WTC11 (cell line): Measurements from ENCODE around the gene ALKBH1. TPM values are rescaled to one million over a fixed set of nuclear protein-coding genes. Genes with fewer than 3 reads are reported as not detected.

ENCODE experiments used
- ATAC-seq: fragments of 200-7000 bp; cut with Tn5 transposase; 2 replicates; pipeline ENCODE4 v1.10.0; 2021; ENCODE audit warnings: mild to moderate bottlenecking, moderate library complexity
- CTCF ChIA-PET: fragments of 300-600 bp; sonication (Branson Sonifier 250); formaldehyde crosslinking; loops from one replicate; lab custom pipeline; 2021; ENCODE audit warnings: antibody characterized with exemption; lab: Charles Lee
- POLR2A ChIA-PET: fragments of 350-600 bp; sonication (Branson Sonifier 250); formaldehyde crosslinking; loops from one replicate; lab custom pipeline; 2021; ENCODE audit warnings: antibody characterized with exemption; lab: Charles Lee
- DNase-seq: peaks from one replicate; pipeline ENCODE4 v3.0.0; 2021; ENCODE audit warnings: low spot score
- H3K27ac Mint-ChIP-seq: 2 replicates; pipeline ENCODE4 v1.8.0; 2021; ENCODE audit warnings: mixed read lengths
- H3K27me3 Mint-ChIP-seq: 2 replicates; pipeline ENCODE4 v1.8.0; 2021; ENCODE audit warnings: low read depth, mild to moderate bottlenecking, moderate library complexity, mixed read lengths
- H3K36me3 Mint-ChIP-seq: 2 replicates; pipeline ENCODE4 v1.8.0; 2021; ENCODE audit warnings: mixed read lengths
- H3K4me1 Mint-ChIP-seq: 2 replicates; pipeline ENCODE4 v1.8.0; 2022; ENCODE audit warnings: mixed read lengths
- H3K4me3 Mint-ChIP-seq: 2 replicates; pipeline ENCODE4 v1.8.0; 2021; ENCODE audit warnings: mild to moderate bottlenecking, moderate library complexity, mixed read lengths
- H3K9me3 Mint-ChIP-seq: 2 replicates; pipeline ENCODE4 v1.8.0; 2021; ENCODE audit warnings: mixed read lengths
- E2F5 ChIP-seq: sonication (generic); formaldehyde crosslinking; IDR thresholded peaks from 2 replicates; pipeline ENCODE4 v1.8.1; 2022; ENCODE audit warnings: mild to moderate bottlenecking, moderate library complexity, missing genetic modification reagents
- EMX1 ChIP-seq: fragments of 250-450 bp; sonication (Bioruptor Pico); IDR thresholded peaks from 2 replicates; pipeline ENCODE4 v1.8.0; 2021; ENCODE audit warnings: mild to moderate bottlenecking
- ESRRA ChIP-seq: sonication (generic); formaldehyde crosslinking; IDR thresholded peaks from 2 replicates; pipeline ENCODE4 v1.8.1; 2022; ENCODE audit warnings: mild to moderate bottlenecking, missing genetic modification reagents, borderline replicate concordance
- GRHL2 ChIP-seq: fragments of 250-450 bp; sonication (Bioruptor Pico); IDR thresholded peaks from 2 replicates; pipeline ENCODE4 v1.8.0; 2022; ENCODE audit warnings: mild to moderate bottlenecking, moderate library complexity; ENCODE audit not compliant: insufficient replicate concordance, severe bottlenecking
- HMGXB4 ChIP-seq: sonication (generic); formaldehyde crosslinking; IDR thresholded peaks from 2 replicates; pipeline ENCODE4 v1.8.1; 2023; ENCODE audit warnings: mild to moderate bottlenecking, moderate library complexity, missing genetic modification reagents
- JAZF1 ChIP-seq: fragments of 250-450 bp; sonication (Bioruptor Pico); IDR thresholded peaks from 2 replicates; pipeline ENCODE4 v1.9.0; 2021; ENCODE audit warnings: moderate library complexity, mild to moderate bottlenecking, inconsistent platforms
- NFATC4 ChIP-seq: fragments of 250-450 bp; sonication (Bioruptor Pico); IDR thresholded peaks from 2 replicates; pipeline ENCODE4 v1.9.0; 2021; ENCODE audit warnings: mild to moderate bottlenecking
- PREB ChIP-seq: sonication (generic); formaldehyde crosslinking; IDR thresholded peaks from 2 replicates; pipeline ENCODE4 v1.8.1; 2022; ENCODE audit warnings: mild to moderate bottlenecking, missing genetic modification reagents, moderate library complexity, borderline replicate concordance
- RELA ChIP-seq: sonication (generic); formaldehyde crosslinking; IDR thresholded peaks from 2 replicates; pipeline ENCODE4 v1.8.1; 2022; ENCODE audit warnings: missing genetic modification reagents, mild to moderate bottlenecking, borderline replicate concordance
- STAT6 ChIP-seq: sonication (generic); formaldehyde crosslinking; conservative IDR thresholded peaks from 2 replicates; pipeline ENCODE4 v1.8.1; 2023; ENCODE audit warnings: mild to moderate bottlenecking, low read depth, missing genetic modification reagents, moderate library complexity
- ZNF232 ChIP-seq: sonication (generic); formaldehyde crosslinking; IDR thresholded peaks from 2 replicates; pipeline ENCODE4 v1.8.0; 2022; ENCODE audit warnings: mild to moderate bottlenecking, missing genetic modification reagents
- ZNF317 ChIP-seq: sonication (generic); formaldehyde crosslinking; IDR thresholded peaks from 2 replicates; pipeline ENCODE4 v1.8.1; 2023; ENCODE audit warnings: low read depth, mild to moderate bottlenecking, moderate library complexity, missing genetic modification reagents, borderline replicate concordance
- ZNF396 ChIP-seq: fragments of 250-450 bp; sonication (Bioruptor Pico); IDR thresholded peaks from 2 replicates; pipeline ENCODE4 v1.8.0; 2021; ENCODE audit warnings: mild to moderate bottlenecking, moderate library complexity, borderline replicate concordance
- ZNF532 ChIP-seq: fragments of 250-450 bp; sonication (Bioruptor Pico); IDR thresholded peaks from 2 replicates; pipeline ENCODE4 v1.9.0; 2021; ENCODE audit warnings: mild to moderate bottlenecking, borderline replicate concordance
- total RNA-seq: library from RNA; stranded (reverse); gene quantifications from 3 replicates; pipeline ENCODE4 v1.2.3, GENCODE V29; 2021
- TF ChIP-seq, protein P1 (sequence below): fragments of 250-450 bp; sonication (Bioruptor Pico); IDR thresholded peaks from 2 replicates; pipeline ENCODE4 v1.9.0; 2021; ENCODE audit warnings: moderate library complexity, mild to moderate bottlenecking, inconsistent platforms, borderline replicate concordance
- TF ChIP-seq, protein P2 (sequence below): fragments of 250-450 bp; sonication (Bioruptor Pico); IDR thresholded peaks from 2 replicates; pipeline ENCODE4 v2.1.2; 2022; ENCODE audit warnings: mild to moderate bottlenecking, moderate library complexity

Gene ALKBH1
- total RNA-seq, 1 experiment from 2014 or later = 18.8 TPM

DNA sequence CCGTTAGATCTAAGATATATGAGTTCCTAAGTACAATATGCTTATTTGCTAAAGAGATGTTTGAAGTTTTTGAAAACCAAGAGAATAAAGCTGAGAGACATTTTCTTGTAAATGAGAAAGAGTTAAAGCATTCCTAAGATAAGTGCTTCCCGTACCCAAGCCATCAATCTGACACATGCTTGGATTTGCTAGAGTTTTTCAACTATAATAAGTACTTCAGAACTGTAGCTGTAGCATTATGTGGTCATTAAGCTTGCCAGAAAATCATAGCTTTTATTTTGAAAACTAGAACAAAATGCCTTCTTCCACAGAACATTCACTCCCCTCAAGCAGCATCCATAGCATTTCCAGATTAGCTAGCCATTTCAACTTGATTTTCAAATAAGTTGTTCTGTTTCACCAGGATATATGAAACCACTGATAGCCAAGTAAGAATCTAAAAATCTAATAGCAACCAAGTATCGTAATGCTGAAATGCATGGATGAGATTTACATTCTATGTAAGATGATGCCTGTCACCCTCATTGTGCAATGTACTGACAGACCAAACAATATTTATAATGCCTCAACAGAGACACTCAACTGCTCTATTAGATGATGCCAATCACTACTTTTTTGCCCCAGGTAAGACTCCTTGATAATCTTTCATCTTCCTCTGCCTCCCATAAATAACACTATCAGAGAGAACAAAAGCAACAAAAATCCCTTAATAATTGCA, 45.1 kb upstream of the ALKBH1 start:
- DNase-seq (no peak), ATAC-seq (no peak)
- CTCF ChIA-PET = no interaction called here
- Mint-ChIP-seq H3K27me3 (no peaks in the 10 kb centered on the region), H3K4me3 (no peak overlapping the region)
- TF ChIP-seq ESRRA (no peak), E2F5 (CRISPR knock-in tag) (no peak), EMX1 (CRISPR knock-in tag) (no peak), HMGXB4 (CRISPR knock-in tag) (no peak), PREB (CRISPR knock-in tag) (no peak), GRHL2 (CRISPR knock-in tag) (no peak), ZNF317 (CRISPR knock-in tag) (no peak)
- TF ChIP-seq, protein P1, sequence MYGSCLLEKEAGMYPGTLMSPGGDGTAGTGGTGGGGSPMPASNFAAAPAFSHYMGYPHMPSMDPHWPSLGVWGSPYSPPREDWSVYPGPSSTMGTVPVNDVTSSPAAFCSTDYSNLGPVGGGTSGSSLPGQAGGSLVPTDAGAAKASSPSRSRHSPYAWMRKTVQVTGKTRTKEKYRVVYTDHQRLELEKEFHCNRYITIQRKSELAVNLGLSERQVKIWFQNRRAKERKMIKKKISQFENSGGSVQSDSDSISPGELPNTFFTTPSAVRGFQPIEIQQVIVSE = no peak
- TF ChIP-seq, all 79 proteins: peak for 0
- POLR2A ChIA-PET = no interaction called here
- Mint-ChIP-seq H3K9me3 (peaks cover 7% of the 10 kb centered on the region), H3K36me3 (peaks cover 64% of the 10 kb centered on the region), H3K27ac (no peak overlapping the region), H3K4me1 (no peaks in the 10 kb centered on the region)

GRCh38 chr14:77752266-77752665, 44.4 kb upstream of the ALKBH1 start:
- CTCF ChIA-PET = no interaction called here
- no peak overlapping the region for H3K4me3 Mint-ChIP-seq
- POLR2A ChIA-PET = no interaction called here

More at GRCh38 chr14:77752266-77752665, 44.4 kb upstream of the ALKBH1 start:
- Mint-ChIP-seq H3K4me1 (no peaks in the 10 kb centered on the region), H3K27me3 (no peaks in the 10 kb centered on the region), H3K36me3 (peaks cover 63% of the 10 kb centered on the region), H3K9me3 (peaks cover 7% of the 10 kb centered on the region), H3K27ac (no peak overlapping the region)
- no peak for ATAC-seq
- no peak for DNase-seq
- TF ChIP-seq, protein P2, sequence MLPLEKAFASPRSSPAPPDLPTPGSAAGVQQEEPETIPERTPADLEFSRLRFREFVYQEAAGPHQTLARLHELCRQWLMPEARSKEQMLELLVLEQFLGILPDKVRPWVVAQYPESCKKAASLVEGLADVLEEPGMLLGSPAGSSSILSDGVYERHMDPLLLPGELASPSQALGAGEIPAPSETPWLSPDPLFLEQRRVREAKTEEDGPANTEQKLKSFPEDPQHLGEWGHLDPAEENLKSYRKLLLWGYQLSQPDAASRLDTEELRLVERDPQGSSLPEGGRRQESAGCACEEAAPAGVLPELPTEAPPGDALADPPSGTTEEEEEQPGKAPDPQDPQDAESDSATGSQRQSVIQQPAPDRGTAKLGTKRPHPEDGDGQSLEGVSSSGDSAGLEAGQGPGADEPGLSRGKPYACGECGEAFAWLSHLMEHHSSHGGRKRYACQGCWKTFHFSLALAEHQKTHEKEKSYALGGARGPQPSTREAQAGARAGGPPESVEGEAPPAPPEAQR (CRISPR knock-in tag) = no peak
- TF ChIP-seq ZNF532 (no peak), ZNF232 (CRISPR knock-in tag) (no peak), RELA (CRISPR knock-in tag) (no peak), STAT6 (CRISPR knock-in tag) (no peak), JAZF1 (CRISPR knock-in tag) (no peak), NFATC4 (CRISPR knock-in tag) (no peak), ZNF396 (CRISPR knock-in tag) (no peak)
